NCI-H2227 (cell line): Measurements from ENCODE around the gene PCOLCE2.
A peak's percentile ranks its signal among the peaks of the same experiment; 100 is the strongest.
"Not testable (repeated sequence)": the region's sequence is repeated elsewhere in the genome, so short reads cannot be mapped to it uniquely, and the experiment has no call there.

Source experiments
- DNase-seq: peaks from one replicate; lab custom pipeline; 2025; ENCODE audit not compliant: unreplicated experiment; lab: John Stamatoyannopoulos, UW

Gene PCOLCE2

DNA sequence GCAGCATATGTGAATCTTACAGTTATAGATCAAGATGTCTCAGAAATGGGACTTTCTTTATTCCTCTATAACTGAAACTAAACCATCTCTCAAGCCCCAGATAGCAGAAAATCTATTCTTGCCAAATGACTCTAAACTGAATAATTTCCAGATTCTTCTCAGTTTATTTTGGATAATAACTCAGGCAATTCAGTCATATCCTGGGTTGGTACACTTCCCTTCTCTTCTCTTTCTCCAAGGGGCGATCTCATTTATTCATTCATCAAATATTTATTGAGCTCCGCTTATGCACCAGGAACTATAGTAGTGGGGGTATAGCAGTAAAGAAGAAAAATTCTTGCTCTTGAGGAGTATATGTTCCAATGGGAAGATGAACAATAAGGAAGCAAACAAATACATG lies 13.5 kb upstream of the PCOLCE2 start:
- no peak for DNase-seq

DNA sequence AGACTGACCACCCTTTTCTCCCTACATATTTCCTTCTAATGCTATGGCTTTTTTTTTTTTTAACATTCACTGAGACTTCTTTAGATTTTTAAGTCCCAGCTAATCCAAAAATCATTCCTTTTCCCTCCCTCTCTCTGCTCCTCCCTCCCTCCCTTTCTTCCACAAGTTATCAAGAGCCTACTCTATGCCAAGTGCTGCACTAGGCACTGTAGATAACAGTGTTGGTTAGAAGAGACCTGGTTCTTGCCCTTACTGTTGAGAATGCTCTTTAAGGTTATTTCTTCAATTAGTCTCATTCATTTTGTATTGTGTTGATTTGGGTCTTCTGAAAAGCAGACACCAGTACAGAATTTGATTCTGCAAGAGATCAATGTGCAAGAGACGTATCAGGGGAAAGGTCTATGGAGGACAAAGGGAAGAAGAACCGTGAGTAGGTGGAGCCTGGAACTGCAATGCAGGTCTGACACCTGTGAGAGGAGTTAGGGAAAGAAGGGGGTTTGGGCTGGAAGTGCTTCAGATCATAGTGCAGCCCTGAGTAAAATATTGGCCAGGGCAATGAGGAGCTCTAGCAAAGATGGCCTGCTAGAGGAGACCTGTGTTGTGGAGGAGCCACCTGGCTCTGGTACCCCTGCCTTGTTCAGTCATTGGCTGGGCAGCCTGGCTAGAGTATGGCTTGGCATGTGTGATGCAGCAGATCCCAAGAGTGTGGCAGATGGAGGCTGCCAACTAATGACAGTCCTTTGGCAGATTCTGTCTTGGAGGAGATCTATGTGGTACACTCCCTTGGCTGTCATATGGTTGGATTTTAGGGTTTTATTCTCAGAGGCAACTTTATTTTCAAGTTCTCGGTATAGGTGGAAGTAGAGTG lies 9.7 kb upstream of the PCOLCE2 start:
- no peak for DNase-seq

DNA sequence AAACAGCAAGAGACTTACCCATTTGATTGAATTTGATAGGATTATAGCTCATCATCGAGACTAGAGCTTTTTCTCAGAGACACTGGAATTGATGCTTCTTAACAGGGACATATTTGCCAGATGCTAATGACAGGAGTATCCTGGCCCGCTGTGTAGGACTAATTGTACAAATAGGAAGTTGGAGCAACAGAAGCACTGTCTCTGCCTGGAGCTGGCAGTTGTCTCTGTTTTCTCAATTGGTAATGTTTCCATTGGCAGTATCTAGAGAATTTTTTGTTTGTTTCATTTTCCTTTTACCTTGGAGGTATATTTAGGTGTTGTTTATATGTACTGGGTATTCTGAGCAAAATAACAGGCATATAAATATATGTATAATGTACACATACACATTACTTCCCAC lies 8.9 kb upstream of the PCOLCE2 start:
- no peak for DNase-seq

DNA sequence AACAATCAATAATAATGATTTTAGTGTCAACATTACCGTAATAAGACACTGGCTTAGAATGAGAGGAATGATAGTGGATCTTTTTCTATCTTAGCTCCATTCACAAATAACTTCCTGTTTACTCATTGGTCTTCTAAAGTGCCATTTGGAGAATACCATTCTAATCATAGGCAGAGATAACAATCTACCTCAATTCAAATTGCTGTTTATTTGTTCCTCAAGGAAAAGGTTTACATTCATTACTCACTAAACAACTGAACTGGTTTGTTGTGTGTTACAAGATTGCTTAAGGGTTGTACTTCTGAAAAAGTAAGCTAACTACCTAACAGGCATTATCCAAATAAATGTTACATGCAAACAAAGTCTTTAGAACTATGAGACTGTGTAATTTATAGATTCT lies 8.1 kb upstream of the PCOLCE2 start:
- no peak for DNase-seq

DNA sequence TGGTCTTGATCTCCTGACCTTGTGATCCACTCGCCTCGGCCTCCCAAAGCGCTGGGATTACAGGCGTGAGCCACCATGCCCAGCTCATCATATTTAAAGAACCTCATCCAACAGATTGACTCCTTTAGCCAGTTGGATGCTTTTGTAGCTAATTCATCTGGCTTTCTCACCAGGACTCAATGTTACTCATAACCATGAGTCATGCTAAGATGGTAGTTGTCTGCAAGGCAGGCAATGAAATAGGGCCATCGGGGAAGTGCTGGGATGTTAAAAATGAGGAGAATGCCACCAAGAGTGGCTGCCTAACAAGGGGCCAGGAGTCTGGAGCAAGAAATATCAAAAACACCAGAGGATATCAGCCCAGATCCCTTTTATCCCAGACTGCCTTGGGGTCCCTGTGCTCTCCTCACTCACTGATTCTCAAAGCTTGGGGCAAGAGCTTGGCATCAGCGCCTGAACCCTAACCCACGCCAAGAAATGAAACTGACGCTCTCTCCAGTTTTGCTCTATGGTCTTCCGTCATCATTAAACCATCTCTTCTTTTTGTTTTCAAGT lies 7.4 kb upstream of the PCOLCE2 start:
- DNase-seq: no peak

DNA sequence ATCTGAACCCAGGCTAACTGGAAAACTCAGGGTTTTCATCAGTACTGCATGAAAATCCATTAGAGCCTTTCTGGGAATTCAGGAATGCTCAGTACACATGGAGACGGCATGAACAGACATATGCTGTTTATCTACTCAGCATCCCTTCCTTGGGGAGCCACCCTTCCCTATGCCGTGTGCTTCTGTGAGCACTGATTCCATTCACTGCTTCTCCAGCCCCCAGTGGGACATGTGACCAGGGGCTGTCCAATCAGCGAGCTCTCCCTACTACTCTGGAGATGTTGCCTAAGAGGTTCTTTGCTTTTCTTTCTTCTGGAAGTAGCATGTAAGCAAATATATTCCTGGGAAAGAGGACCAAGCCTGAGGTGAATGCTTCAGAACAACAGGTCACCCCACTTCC lies 5.6 kb upstream of the PCOLCE2 start:
- no peak for DNase-seq

DNA sequence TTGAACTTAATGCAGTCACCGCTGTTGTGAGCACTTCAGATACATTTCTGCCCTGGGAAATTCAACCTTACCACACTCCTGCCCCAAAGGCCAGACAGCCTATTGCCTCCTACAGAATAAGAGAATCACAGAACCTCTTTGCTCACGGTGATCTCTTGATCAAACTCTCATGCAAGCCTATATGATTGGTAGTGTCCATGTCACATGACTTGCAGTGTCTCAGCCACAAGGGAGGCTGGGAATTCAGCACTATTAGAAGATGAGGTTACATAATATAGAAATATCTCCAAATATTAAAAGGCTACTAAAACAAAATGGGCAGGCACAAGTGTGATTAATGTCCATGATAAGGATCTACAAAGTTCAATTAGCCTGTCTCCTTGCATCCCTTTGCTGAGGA lies 3.8 kb upstream of the PCOLCE2 start:
- DNase-seq: no peak

DNA sequence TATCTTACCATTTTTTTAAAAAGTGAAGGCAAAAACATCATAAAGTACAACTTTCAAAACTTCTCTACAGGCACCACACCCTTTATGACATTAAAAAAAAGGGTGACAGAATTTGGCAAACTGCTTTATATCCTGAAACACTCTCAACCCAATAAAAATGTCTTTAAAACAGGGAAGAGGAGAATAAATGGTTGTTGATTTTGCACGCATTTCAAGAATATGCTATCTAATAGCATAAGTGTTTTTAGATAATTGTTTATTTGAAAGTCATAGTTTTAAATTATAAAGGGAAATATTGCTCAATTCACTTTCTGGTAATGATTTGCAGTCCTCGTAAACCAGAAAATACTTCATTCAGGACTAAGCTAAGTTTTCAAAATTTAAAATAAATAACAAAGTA lies 1.7 kb upstream of the PCOLCE2 start:
- DNase-seq: no peak

DNA sequence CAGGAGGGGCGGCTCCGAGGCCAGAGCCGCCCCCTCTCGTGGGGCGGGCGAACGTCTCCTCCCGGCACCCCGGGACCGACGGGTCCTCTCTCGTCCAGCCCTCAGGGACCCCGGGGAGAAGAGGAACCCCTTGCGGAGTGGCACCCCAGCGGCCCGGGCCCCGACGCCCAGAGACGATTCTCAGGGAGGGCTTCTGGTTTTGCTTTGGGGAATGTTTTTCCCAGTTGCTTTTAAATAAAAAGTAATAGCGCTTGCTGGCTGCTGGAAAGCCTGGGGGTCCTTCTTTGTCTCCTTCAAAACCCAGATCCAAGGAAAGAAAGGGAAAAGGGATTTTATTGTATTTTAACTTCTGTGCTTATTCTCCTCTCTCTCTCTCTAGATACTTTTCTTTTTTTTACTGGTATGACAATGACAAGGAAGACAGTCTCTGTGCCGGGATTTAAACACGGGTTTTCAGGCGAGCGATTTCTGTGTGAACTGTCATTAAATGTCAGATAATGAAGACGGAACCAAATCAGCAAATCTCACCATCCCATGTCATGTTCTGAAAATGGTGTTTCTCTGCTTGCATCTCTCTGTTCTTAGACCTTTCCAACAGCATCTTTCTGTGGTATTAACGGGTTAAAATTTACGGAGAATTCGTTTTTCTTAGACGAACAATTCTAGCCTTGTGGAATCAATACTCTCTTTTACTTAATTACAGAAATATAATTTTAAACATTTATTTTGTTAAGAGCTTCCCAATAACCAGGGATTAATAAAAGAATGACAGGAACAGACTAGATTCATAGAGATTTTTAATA lies 530 bp upstream of the PCOLCE2 start:
- DNase-seq: no peak

DNA sequence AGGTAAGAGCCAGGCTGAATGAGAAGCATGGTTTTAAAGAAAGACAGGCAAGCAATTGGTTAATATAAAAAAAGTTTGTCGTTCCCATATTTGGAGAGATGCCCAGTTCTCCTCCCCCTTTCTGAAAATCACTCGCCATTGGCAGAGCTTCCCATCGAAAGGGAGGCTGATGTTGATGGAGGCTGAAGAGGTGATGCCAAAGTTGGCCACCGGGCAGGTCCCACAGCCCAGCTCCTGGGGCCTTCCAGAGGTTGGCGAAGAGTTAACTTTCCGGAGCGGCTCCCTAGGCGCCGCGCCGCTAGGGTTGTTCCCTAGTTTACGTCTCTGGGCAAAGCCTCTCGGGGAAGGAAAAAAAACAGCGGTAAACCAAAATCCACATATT lies 793 bp downstream of the PCOLCE2 start:
- peak; percentile 58 for DNase-seq

DNA sequence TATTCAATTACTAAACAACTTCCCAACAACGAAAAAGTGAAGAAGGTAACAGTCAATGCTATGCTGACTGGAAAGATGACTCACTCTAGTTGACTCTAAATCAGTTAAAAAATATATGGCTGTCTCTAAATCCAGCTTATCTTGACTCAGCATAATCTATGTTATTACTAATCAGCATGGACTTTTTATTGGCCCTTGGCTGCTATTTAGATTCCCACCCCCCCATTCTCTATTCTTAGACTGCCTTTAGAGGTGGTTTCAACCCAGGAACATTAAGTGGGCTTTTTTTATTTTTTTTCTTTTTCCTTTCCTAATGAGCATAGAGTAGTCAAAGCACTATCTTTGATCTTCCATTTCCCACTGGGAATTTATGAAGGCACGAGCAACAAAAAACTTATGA lies 1.9 kb downstream of the PCOLCE2 start:
- no peak for DNase-seq

DNA sequence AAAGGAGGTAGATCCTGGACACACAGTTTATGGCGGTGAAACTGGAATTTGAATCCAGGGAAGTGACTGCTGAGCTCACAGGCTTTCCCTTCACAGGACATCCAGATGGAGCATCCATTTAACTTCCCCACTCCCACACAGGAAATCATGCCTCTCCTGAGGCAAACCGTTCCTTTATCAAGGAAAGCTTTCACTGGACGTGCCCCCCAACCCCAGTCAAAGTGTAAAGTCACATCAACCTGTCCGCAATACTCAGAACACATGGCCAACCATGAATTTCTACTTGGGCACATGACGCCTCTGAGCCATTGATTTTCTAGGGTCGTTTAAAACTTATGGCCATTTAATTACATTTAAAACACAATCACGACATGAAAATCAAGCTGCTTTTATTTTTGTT lies 2.9 kb downstream of the PCOLCE2 start:
- no peak for DNase-seq

DNA sequence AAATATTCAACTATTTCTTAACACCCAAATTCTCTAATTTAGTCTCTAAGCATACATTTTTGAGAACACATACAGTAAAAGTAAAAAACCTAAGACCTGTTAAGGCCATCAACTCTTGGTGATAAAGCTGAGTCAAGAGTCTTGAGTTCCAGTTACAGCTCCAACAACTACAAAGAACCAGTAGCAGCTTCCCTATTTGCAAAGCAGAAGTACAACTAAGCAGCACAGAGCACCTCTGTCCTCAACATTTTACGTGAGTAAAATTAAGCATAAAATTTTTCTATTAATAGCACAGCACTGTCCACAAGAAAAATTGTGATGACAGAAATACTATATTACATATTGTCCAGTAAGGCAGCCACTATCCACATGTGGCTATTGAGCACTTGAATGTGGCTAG lies 4.4 kb downstream of the PCOLCE2 start:
- DNase-seq: no peak

DNA sequence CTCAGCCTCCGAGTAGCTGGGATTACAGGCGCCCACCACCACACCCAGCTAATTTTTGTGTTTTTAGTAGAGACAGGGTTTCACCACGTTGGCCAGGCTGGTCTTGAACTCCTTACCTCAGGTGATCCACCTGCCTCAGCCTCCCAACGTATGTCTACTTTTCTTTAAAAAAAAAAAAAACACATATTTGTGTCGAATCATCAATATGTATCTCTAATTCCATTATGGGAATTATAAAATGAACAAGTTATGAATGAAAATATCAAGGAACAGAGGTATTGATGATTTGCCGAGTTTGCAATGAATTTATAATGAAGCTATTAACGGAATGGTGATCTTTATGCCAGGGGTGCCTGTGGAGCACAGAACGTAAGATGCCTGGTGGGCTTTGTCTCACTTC lies 5.3 kb downstream of the PCOLCE2 start:
- DNase-seq: not testable (repeated sequence)

DNA sequence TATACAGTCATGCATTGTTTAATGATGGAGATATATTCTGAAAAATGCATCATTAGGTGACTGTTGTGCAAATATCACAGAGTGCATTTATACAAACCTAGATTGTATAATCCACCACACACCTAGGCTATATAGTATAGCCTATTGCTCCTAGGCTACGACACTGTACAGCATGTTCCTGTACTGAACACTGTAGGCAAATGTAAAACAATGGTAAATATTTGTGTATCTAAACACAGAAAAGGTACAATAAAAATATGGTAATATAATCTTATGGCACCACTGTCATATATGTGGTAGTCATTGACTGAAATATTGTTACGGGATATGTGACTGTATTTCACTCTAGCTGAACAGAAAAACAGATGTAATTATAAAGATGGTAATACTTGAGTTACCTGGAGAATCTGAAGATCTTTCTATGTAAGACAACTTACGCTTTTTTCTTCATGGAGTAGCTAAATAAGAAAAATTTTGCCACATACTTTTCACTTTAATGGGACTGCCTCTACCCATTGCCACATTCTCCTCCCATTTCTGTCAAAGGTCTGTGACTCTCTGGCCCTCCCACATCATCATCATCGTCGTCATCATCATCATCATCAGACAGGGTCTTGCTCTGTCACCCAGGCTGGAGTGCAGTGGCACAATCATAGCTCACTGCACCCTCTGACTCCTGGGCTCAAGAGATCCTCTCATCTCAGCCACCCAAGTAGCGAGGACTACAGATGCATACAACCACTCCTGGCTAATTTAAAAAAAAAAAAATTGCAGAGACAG lies 7.2 kb downstream of the PCOLCE2 start:
- DNase-seq: no peak

DNA sequence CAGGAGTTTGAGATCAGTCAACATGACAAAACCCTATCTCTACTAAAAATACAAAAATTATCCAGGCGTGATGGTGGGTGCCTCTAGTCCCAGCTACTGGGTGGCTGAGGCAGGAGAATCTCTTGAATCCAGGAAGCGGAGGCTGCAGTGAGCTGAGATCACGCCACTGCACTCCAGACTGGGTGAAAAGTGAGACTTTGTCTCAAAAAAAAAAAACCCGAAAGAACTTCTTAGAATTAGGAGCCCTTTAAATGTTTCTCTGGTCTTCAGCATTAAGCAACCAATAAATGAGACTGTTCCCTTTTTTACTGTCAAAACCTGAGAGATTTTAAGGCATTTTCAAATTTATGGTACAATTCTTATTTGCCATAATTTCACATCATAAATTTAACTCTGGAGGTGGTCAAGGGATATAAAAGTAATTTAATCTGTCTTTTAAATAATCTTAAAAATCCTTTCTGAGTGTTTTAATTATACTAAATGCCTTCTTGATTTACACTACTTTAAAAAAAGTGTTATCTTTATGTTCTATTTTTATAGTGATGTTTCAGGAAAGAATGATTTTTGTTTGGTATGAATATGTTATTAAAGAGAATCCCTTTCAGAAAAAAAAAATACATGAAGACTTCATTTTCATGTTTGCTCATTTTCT lies 10.1 kb downstream of the PCOLCE2 start:
- no peak for DNase-seq

DNA sequence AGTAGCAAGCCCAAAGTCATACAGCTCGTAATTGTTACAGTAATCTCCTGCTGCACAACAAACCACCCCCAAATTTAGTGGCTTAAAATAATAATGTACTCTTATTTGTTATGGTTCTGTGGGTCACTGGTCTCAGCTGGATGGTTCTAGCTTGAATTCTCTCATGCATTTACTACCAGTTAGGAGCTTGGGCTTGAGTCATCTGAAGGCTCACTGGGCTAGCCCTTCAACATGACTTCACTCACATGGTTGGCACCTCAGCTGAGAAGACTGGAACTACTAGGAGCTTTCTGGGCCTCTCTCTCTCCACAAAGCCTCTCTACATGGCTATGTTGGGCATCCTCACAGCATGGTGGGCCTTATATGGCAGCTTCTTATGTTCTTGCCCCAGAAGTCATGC lies 12.5 kb downstream of the PCOLCE2 start:
- no peak for DNase-seq

DNA sequence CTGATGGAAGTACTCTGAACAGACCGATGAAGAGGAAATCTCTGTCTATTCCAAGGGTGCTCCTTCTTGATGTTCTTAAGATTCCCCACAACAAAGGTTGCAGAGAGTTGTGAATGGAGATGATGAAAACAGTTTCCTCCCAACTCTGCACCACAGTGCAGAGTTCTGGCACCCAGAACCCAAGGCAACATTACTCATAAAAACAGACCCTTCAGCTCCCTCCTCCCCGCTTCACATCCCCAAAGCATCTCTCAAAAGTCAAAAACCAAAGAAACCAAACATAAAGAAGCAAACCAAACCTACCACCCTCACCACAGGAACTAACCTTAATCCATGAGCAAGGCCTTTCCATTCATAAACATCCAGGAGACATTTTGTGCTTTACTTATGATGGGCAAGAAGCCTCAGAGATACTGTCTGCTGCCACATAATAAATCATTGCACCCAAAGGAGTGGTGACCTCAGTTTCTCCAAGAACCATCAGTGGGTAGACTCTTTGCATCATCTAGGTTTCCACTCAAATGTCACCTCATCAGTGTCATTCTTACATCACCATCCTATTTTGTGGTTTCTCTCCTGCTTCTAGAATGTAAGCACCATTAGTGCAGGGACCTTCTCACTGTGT lies 13.2 kb downstream of the PCOLCE2 start:
- no peak for DNase-seq

DNA sequence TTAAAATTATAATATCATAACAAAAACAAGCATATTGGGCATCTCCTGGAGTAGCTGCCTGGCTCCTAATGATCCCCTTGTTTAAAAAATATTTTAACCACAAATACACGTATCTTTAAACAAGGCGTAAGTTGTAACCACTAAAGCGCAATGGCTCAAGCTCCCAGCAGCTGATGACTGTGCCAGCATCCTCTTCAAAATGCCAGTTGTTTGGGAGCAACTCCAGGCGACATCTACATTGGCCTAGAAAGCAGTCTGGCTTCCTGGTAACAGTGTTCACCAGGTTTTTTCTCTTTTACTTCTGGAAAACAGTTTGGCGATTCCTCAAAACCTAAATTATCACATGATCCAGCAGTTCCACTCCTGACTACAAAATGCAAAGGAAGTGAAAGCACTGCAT lies 13.8 kb downstream of the PCOLCE2 start:
- no peak for DNase-seq

DNA sequence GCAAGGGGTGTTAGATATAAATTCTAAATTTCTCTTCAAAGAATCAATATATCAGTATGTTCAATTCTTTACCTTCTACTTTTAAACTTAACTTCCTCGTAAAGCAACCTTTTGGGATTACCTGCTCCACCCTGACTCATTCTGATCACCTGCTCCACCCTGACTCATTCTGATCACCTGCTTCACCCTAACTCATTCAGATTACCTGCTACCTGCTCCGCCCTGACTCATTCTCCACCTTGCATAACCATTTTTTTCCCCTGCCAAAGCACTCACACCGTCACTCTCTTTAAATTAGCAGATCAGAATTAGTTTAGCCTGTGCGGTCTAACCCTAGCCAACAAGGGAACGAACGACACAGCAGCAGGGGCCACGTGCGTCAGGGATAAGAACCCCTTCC lies 20.5 kb downstream of the PCOLCE2 start:
- not testable (repeated sequence) for DNase-seq
